Activated T-helper 17 cell treated with anti-CD3 and anti-CD28 coated beads, Interleukin-2, amount 50 U/mL, for 72 hours (primary cell): Measurements from ENCODE around the gene F13A1. TPM values are rescaled to one million over a fixed set of nuclear protein-coding genes. Genes with fewer than 3 reads are reported as not detected.

Experiments used
- ATAC-seq: fragments of 150-1000 bp; cut with Tn5 transposase; replicated peaks from 2 replicates; pipeline ENCODE4 v1.10.0; 2021; ENCODE audit warnings: mild to moderate bottlenecking, moderate library complexity
- H3K27ac Mint-ChIP-seq: one replicate; pipeline ENCODE4 v1.8.0; 2022; ENCODE audit warnings: mixed read lengths
- H3K27me3 Mint-ChIP-seq: one replicate; pipeline ENCODE4 v1.8.0; 2022; ENCODE audit warnings: mixed read lengths
- H3K36me3 Mint-ChIP-seq: one replicate; pipeline ENCODE4 v1.8.0; 2022; ENCODE audit warnings: low read depth, mild to moderate bottlenecking, mixed read lengths
- H3K4me1 Mint-ChIP-seq: one replicate; pipeline ENCODE4 v1.8.0; 2022; ENCODE audit warnings: mixed read lengths
- H3K4me3 Mint-ChIP-seq: one replicate; pipeline ENCODE4 v1.8.0; 2022; ENCODE audit warnings: mild to moderate bottlenecking, mixed read lengths
- H3K9me3 Mint-ChIP-seq: one replicate; pipeline ENCODE4 v1.8.0; 2022; ENCODE audit warnings: mixed read lengths
- total RNA-seq, 2 donors: library from RNA; stranded (reverse); gene quantifications; one replicate each; pipeline ENCODE4 v1.2.3, GENCODE V29; 2022

F13A1 gene
- total RNA-seq, 2 donors from 2014 or later = 0.06 TPM; not detected in 1

GRCh38 chr6:6239598-6240581 is 80.6 kb downstream of the F13A1 start:
- H3K27me3 Mint-ChIP-seq = peaks cover 26% of the 10 kb centered on the region
- H3K9me3 Mint-ChIP-seq = no peaks in the 10 kb centered on the region
- H3K27ac Mint-ChIP-seq = no peak overlapping the region
- no peak for ATAC-seq
- no peaks in the 10 kb centered on the region for H3K36me3 Mint-ChIP-seq
- H3K4me1 Mint-ChIP-seq = no peaks in the 10 kb centered on the region
- H3K4me3 Mint-ChIP-seq = no peak overlapping the region

- Mint-ChIP-seq H3K36me3 (no peaks in the 10 kb centered on the region), H3K9me3 (no peaks in the 10 kb centered on the region), H3K4me1 (no peaks in the 10 kb centered on the region), H3K4me3 (no peak overlapping the region), H3K27me3 (peaks cover 26% of the 10 kb centered on the region), H3K27ac (no peak overlapping the region)
- no peak for ATAC-seq
Measured at GRCh38 chr6:6236730-6237469, 83.6 kb downstream of the F13A1 start.

- no peaks in the 10 kb centered on the region for H3K9me3 Mint-ChIP-seq
- no peaks in the 10 kb centered on the region for H3K36me3 Mint-ChIP-seq
- H3K27me3 Mint-ChIP-seq = peaks cover 35% of the 10 kb centered on the region
- no peak overlapping the region for H3K27ac Mint-ChIP-seq
- ATAC-seq = no peak
- no peaks in the 10 kb centered on the region for H3K4me1 Mint-ChIP-seq
- H3K4me3 Mint-ChIP-seq = no peak overlapping the region
Measured at GRCh38 chr6:6235786-6236185, 84.7 kb downstream of the F13A1 start.

- H3K4me1 Mint-ChIP-seq = no peaks in the 10 kb centered on the region
- no peak for ATAC-seq
- no peaks in the 10 kb centered on the region for H3K36me3 Mint-ChIP-seq
- H3K4me3 Mint-ChIP-seq = no peak overlapping the region
- H3K27ac Mint-ChIP-seq = no peak overlapping the region
- peaks cover 37% of the 10 kb centered on the region for H3K27me3 Mint-ChIP-seq
- H3K9me3 Mint-ChIP-seq = no peaks in the 10 kb centered on the region
Measured at GRCh38 chr6:6234963-6235362, 85.5 kb downstream of the F13A1 start.

GRCh38 chr6:6230286-6230685 is 90.2 kb downstream of the F13A1 start:
- Mint-ChIP-seq H3K9me3 (no peaks in the 10 kb centered on the region), H3K27me3 (peaks cover 38% of the 10 kb centered on the region), H3K27ac (no peak overlapping the region), H3K4me3 (no peak overlapping the region), H3K36me3 (no peaks in the 10 kb centered on the region), H3K4me1 (no peaks in the 10 kb centered on the region)
- no peak for ATAC-seq

- no peaks in the 10 kb centered on the region for H3K4me1 Mint-ChIP-seq
- ATAC-seq = no peak
- no peak overlapping the region for H3K27ac Mint-ChIP-seq
- no peaks in the 10 kb centered on the region for H3K36me3 Mint-ChIP-seq
- no peak overlapping the region for H3K4me3 Mint-ChIP-seq
- H3K9me3 Mint-ChIP-seq = no peaks in the 10 kb centered on the region
- H3K27me3 Mint-ChIP-seq = peaks cover 41% of the 10 kb centered on the region
Measured at GRCh38 chr6:6227896-6228295, 92.6 kb downstream of the F13A1 start.

GRCh38 chr6:6225885-6226529 is 94.5 kb downstream of the F13A1 start:
- no peaks in the 10 kb centered on the region for H3K4me1 Mint-ChIP-seq

GRCh38 chr6:6224933-6225486 is 95.5 kb downstream of the F13A1 start:
- Mint-ChIP-seq H3K27me3 (peaks cover 25% of the 10 kb centered on the region), H3K27ac (no peak overlapping the region), H3K4me3 (no peak overlapping the region), H3K4me1 (no peaks in the 10 kb centered on the region), H3K9me3 (no peaks in the 10 kb centered on the region), H3K36me3 (no peaks in the 10 kb centered on the region)
- no peak for ATAC-seq

More at GRCh38 chr6:6225885-6226529, 94.5 kb downstream of the F13A1 start:
- Mint-ChIP-seq H3K27ac (no peak overlapping the region), H3K4me3 (no peak overlapping the region), H3K9me3 (no peaks in the 10 kb centered on the region), H3K27me3 (peaks cover 30% of the 10 kb centered on the region), H3K36me3 (no peaks in the 10 kb centered on the region)
- ATAC-seq = no peak

- no peaks in the 10 kb centered on the region for H3K4me1 Mint-ChIP-seq
- no peaks in the 10 kb centered on the region for H3K36me3 Mint-ChIP-seq
- ATAC-seq = no peak
- no peaks in the 10 kb centered on the region for H3K9me3 Mint-ChIP-seq
- H3K4me3 Mint-ChIP-seq = no peak overlapping the region
- H3K27ac Mint-ChIP-seq = no peak overlapping the region
- H3K27me3 Mint-ChIP-seq = peaks cover 21% of the 10 kb centered on the region
Measured at GRCh38 chr6:6221787-6222535, 98.5 kb downstream of the F13A1 start.

- Mint-ChIP-seq H3K36me3 (no peaks in the 10 kb centered on the region), H3K4me3 (no peak overlapping the region), H3K27me3 (peaks cover 15% of the 10 kb centered on the region), H3K9me3 (no peaks in the 10 kb centered on the region), H3K4me1 (no peaks in the 10 kb centered on the region), H3K27ac (no peak overlapping the region)
- no peak for ATAC-seq
Measured at GRCh38 chr6:6220718-6221117, 99.7 kb downstream of the F13A1 start.

GRCh38 chr6:6219716-6220115 is 100.7 kb downstream of the F13A1 start:
- no peak for ATAC-seq
- no peaks in the 10 kb centered on the region for H3K36me3 Mint-ChIP-seq
- no peak overlapping the region for H3K27ac Mint-ChIP-seq
- H3K4me1 Mint-ChIP-seq = no peaks in the 10 kb centered on the region
- H3K9me3 Mint-ChIP-seq = no peaks in the 10 kb centered on the region
- no peak overlapping the region for H3K4me3 Mint-ChIP-seq
- peaks cover 8% of the 10 kb centered on the region for H3K27me3 Mint-ChIP-seq

- H3K4me1 Mint-ChIP-seq = no peaks in the 10 kb centered on the region
- peaks cover 6% of the 10 kb centered on the region for H3K27me3 Mint-ChIP-seq
- ATAC-seq = no peak
- no peaks in the 10 kb centered on the region for H3K9me3 Mint-ChIP-seq
- H3K36me3 Mint-ChIP-seq = no peaks in the 10 kb centered on the region
- H3K4me3 Mint-ChIP-seq = no peak overlapping the region
- H3K27ac Mint-ChIP-seq = no peak overlapping the region
Measured at GRCh38 chr6:6218759-6219085, 101.7 kb downstream of the F13A1 start.

- no peak overlapping the region for H3K4me3 Mint-ChIP-seq
- peaks cover 3% of the 10 kb centered on the region for H3K27me3 Mint-ChIP-seq
- no peak for ATAC-seq
- no peaks in the 10 kb centered on the region for H3K36me3 Mint-ChIP-seq
- no peaks in the 10 kb centered on the region for H3K4me1 Mint-ChIP-seq
- H3K27ac Mint-ChIP-seq = no peak overlapping the region
- no peaks in the 10 kb centered on the region for H3K9me3 Mint-ChIP-seq
Measured at GRCh38 chr6:6217855-6218758, 102.4 kb downstream of the F13A1 start.
